GM23338 (cell line): Measurements from ENCODE around the gene NPY2R. TPM values are rescaled to one million over a fixed set of nuclear protein-coding genes. Genes with fewer than 3 reads are reported as not detected.

Source experiments
- ATAC-seq: fragments of 200-7000 bp; cut with Tn5 transposase; 3 replicates; pipeline ENCODE4 v1.9.1; 2020
- DNase-seq: peaks from one replicate; pipeline ENCODE4 v3.0.0-alpha.2; 2015; ENCODE audit warnings: low spot score
- H2AFZ ChIP-seq: fragments of 200-600 bp; sonication (generic); 2 replicates; pipeline ENCODE4 v1.8.0; 2016; ENCODE audit warnings: antibody characterized with exemption, mild to moderate bottlenecking, moderate library complexity
- H3F3A ChIP-seq: fragments of 200-600 bp; sonication (generic); replicated peaks from 2 replicates; pipeline ENCODE4 v1.8.0; 2017; ENCODE audit warnings: antibody characterized with exemption, mixed run types, low read depth
- H3K27ac ChIP-seq: fragments of 200-600 bp; sonication (generic); 2 replicates; pipeline ENCODE4 v1.6.1; 2016; ENCODE audit warnings: low read depth
- H3K27me3 ChIP-seq: fragments of 200-600 bp; sonication (generic); 2 replicates; pipeline ENCODE4 v1.8.0; 2016; ENCODE audit warnings: mild to moderate bottlenecking, mixed run types, moderate library complexity; ENCODE audit not compliant: insufficient read depth
- H3K36me3 ChIP-seq: fragments of 200-600 bp; sonication (generic); 2 replicates; pipeline ENCODE4 v1.8.0; 2016; ENCODE audit warnings: mild to moderate bottlenecking; ENCODE audit not compliant: insufficient read depth
- H3K4me1 ChIP-seq: fragments of 200-600 bp; sonication (generic); 2 replicates; pipeline ENCODE4 v1.8.0; 2016; ENCODE audit warnings: mild to moderate bottlenecking, moderate library complexity; ENCODE audit not compliant: insufficient read depth
- H3K4me2 ChIP-seq: fragments of 200-600 bp; sonication (generic); 2 replicates; pipeline ENCODE4 v1.7.1; 2017; ENCODE audit warnings: mixed run types
- H3K4me3 ChIP-seq: fragments of 200-600 bp; sonication (generic); 2 replicates; pipeline ENCODE4 v1.6.1; 2016; ENCODE audit warnings: mixed run types
- H3K79me2 ChIP-seq: fragments of 200-600 bp; sonication (generic); replicated peaks from 2 replicates; pipeline ENCODE4 v1.8.0; 2017; ENCODE audit warnings: mild to moderate bottlenecking; ENCODE audit not compliant: insufficient read depth
- H3K9me2 ChIP-seq: fragments of 200-600 bp; sonication (generic); 2 replicates; pipeline ENCODE4 v1.8.0; 2017; ENCODE audit not compliant: insufficient read depth
- H4K20me1 ChIP-seq: fragments of 200-600 bp; sonication (generic); replicated peaks from 2 replicates; pipeline ENCODE4 v1.8.0; 2017; ENCODE audit warnings: mild to moderate bottlenecking; ENCODE audit not compliant: insufficient read depth
- H3K27ac Mint-ChIP-seq: 2 replicates; pipeline ENCODE4 v1.8.0; 2020; ENCODE audit warnings: inconsistent platforms, mild to moderate bottlenecking, moderate library complexity, mixed read lengths
- H3K27me3 Mint-ChIP-seq: 3 replicates; pipeline ENCODE4 v1.8.0; 2022; ENCODE audit warnings: low read depth, mild to moderate bottlenecking, moderate library complexity, mixed read lengths, inconsistent platforms; ENCODE audit not compliant: insufficient read depth, poor library complexity
- H3K36me3 Mint-ChIP-seq: 3 replicates; pipeline ENCODE4 v1.8.0; 2021; ENCODE audit warnings: low read depth, mild to moderate bottlenecking, inconsistent platforms, moderate library complexity, mixed read lengths
- H3K4me1 Mint-ChIP-seq: 3 replicates; pipeline ENCODE4 v1.8.0; 2020; ENCODE audit warnings: mild to moderate bottlenecking, inconsistent platforms, mixed read lengths
- H3K4me3 Mint-ChIP-seq: 3 replicates; pipeline ENCODE4 v1.8.0; 2021; ENCODE audit warnings: moderate library complexity, mild to moderate bottlenecking, inconsistent platforms, mixed read lengths
- H3K9me3 Mint-ChIP-seq: 3 replicates; pipeline ENCODE4 v1.8.0; 2020; ENCODE audit warnings: moderate library complexity, mild to moderate bottlenecking, inconsistent platforms, mixed read lengths
- EZH2phosphoT487 ChIP-seq: fragments of 200-600 bp; sonication (generic); IDR thresholded peaks from one replicate; pipeline ENCODE4 v1.8.1; 2018; ENCODE audit warnings: antibody characterized with exemption; ENCODE audit not compliant: unreplicated experiment
- JUNB ChIP-seq: IDR thresholded peaks from one replicate; pipeline ENCODE4 v1.6.1; 2016; ENCODE audit warnings: antibody characterized with exemption; ENCODE audit not compliant: unreplicated experiment
- POLR2AphosphoS5 ChIP-seq: IDR thresholded peaks from 2 replicates; pipeline ENCODE4 v1.6.1; 2016; ENCODE audit warnings: antibody characterized with exemption, low read depth
- STAT1 ChIP-seq: IDR thresholded peaks from one replicate; pipeline ENCODE4 v1.6.1; 2016; ENCODE audit warnings: antibody characterized with exemption; ENCODE audit not compliant: unreplicated experiment
- ZNF331 ChIP-seq: fragments of 250-450 bp; sonication (Bioruptor Pico); IDR thresholded peaks from 2 replicates; pipeline ENCODE4 v1.5.0; 2020; ENCODE audit warnings: low read depth, mild to moderate bottlenecking, moderate library complexity
- polyA plus RNA-seq: library from polyadenylated mRNA; unstranded; fragments of >200 nt; fragmentation: Nextera tagmentation; extraction: Ambion mirVana; gene quantifications from 2 replicates; pipeline ENCODE4 v1.2.1, GENCODE V29; 2016
- total RNA-seq: library from RNA; depleted of rRNA; stranded (reverse); fragments of >200 nt; shearing (Covaris generic); gene quantifications from 2 replicates; pipeline ENCODE4 v1.2.3, GENCODE V29; 2014
- TF ChIP-seq, protein P1 (sequence below): IDR thresholded peaks from 2 replicates; pipeline ENCODE4 v1.6.1; 2016; ENCODE audit warnings: antibody characterized with exemption
- TF ChIP-seq, protein P2 (sequence below), 2 experiments: fragments of 200-600 bp in 1 of 2; sonication (generic) in 1 of 2; conservative IDR thresholded peaks; 2 replicates each; pipeline versions ENCODE4 v1.5.1 to v1.6.1; 2016 to 2017; ENCODE audit warnings: antibody characterized with exemption in 2 of 2, low read depth in 2 of 2, mild to moderate bottlenecking in 2 of 2, moderate library complexity in 1 of 2
- TF ChIP-seq, protein P3 (sequence below): IDR thresholded peaks from one replicate; pipeline ENCODE4 v1.6.1; 2018; ENCODE audit warnings: antibody characterized with exemption; ENCODE audit not compliant: unreplicated experiment
- TF ChIP-seq, protein P4 (sequence below): fragments of 250-450 bp; sonication (Bioruptor Pico); IDR thresholded peaks from 2 replicates; pipeline ENCODE4 v1.5.0; 2020; ENCODE audit warnings: mild to moderate bottlenecking, moderate library complexity

NPY2R gene
- total and polyA plus RNA-seq, 2 experiments from 2014 or later = 0.26 to 0.59 TPM

DNA sequence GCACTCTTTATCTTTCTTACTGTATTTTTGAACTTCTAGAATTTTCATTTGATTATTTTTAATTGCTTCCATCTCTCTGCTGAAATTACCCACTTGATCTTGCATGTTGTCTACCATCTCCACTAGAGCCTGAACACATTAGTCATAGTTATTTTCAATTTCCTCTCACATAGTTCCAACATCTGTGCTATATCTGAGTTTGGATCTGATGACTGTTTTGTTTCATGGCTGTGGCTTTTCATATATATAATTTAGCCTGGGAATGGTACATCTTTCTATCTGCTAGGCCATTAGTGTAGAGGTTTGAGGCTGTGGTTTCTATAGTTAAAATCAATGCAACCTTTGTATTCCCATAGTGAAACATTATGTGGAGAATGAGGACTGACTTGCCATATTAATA is 33.2 kb downstream of the NPY2R start:
- Mint-ChIP-seq H3K9me3 (no peaks in the 10 kb centered on the region; the same call in 2 of the 3 replicates), H3K4me1 (no peaks in the 10 kb centered on the region), H3K36me3 (no peaks in the 10 kb centered on the region; the same call in 2 of the 3 replicates), H3K27ac (no peak overlapping the region), H3K4me3 (no peak overlapping the region), H3K27me3 (peaks cover 1% of the 10 kb centered on the region)
- H3K4me3 ChIP-seq = no peak overlapping the region
- no peak for TF ChIP-seq POLR2AphosphoS5
- TF ChIP-seq, protein P1, sequence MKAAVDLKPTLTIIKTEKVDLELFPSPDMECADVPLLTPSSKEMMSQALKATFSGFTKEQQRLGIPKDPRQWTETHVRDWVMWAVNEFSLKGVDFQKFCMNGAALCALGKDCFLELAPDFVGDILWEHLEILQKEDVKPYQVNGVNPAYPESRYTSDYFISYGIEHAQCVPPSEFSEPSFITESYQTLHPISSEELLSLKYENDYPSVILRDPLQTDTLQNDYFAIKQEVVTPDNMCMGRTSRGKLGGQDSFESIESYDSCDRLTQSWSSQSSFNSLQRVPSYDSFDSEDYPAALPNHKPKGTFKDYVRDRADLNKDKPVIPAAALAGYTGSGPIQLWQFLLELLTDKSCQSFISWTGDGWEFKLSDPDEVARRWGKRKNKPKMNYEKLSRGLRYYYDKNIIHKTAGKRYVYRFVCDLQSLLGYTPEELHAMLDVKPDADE = no peak
- no peaks in the 10 kb centered on the region for H4K20me1 ChIP-seq
- no peaks in the 10 kb centered on the region for H3K79me2 ChIP-seq
- H3K27ac ChIP-seq = no peak overlapping the region
- ATAC-seq (no peak), DNase-seq (no peak)
- no peak overlapping the region for H2AFZ ChIP-seq
- no peaks in the 10 kb centered on the region for H3K4me1 ChIP-seq
- no peaks in the 10 kb centered on the region for H3K27me3 ChIP-seq
- H3F3A ChIP-seq = no peaks in the 10 kb centered on the region
- no peaks in the 10 kb centered on the region for H3K36me3 ChIP-seq
- no peak overlapping the region for H3K4me2 ChIP-seq
- 0 out of 2 replicates have a peak, but pooled peaks cover 5% of the 10 kb centered on the region for H3K9me2 ChIP-seq

DNA sequence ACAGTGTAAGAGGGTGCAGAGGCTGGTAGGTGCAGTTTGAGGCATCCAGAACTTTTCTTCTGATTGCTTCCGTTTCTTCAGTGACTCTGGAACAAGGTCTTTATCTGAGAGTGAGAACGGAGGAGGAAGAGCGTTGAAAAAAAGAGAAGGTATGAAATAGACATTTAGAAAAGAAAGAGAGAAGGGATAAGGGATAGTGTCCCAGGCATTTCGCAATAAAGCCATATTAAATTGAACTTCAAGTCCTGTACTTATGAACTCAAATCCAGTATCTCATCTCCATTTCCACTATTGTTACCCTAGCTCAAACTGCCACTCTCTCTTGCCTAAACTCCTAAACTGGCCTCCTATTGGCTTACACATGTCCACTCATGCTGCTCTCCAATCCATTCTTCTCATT is 36.7 kb downstream of the NPY2R start:
- H2AFZ ChIP-seq = no peak overlapping the region
- peaks cover 1% of the 10 kb centered on the region for H3K27me3 Mint-ChIP-seq
- H3K4me3 Mint-ChIP-seq = no peak overlapping the region
- TF ChIP-seq, protein P2, sequence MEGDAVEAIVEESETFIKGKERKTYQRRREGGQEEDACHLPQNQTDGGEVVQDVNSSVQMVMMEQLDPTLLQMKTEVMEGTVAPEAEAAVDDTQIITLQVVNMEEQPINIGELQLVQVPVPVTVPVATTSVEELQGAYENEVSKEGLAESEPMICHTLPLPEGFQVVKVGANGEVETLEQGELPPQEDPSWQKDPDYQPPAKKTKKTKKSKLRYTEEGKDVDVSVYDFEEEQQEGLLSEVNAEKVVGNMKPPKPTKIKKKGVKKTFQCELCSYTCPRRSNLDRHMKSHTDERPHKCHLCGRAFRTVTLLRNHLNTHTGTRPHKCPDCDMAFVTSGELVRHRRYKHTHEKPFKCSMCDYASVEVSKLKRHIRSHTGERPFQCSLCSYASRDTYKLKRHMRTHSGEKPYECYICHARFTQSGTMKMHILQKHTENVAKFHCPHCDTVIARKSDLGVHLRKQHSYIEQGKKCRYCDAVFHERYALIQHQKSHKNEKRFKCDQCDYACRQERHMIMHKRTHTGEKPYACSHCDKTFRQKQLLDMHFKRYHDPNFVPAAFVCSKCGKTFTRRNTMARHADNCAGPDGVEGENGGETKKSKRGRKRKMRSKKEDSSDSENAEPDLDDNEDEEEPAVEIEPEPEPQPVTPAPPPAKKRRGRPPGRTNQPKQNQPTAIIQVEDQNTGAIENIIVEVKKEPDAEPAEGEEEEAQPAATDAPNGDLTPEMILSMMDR (conservative IDR thresholded peaks at IDR 0.05; ENCODE audit: low read depth in 2 of 2) = no peak
- no peak for TF ChIP-seq ZNF331 (CRISPR knock-in tag)
- TF ChIP-seq, protein P3, sequence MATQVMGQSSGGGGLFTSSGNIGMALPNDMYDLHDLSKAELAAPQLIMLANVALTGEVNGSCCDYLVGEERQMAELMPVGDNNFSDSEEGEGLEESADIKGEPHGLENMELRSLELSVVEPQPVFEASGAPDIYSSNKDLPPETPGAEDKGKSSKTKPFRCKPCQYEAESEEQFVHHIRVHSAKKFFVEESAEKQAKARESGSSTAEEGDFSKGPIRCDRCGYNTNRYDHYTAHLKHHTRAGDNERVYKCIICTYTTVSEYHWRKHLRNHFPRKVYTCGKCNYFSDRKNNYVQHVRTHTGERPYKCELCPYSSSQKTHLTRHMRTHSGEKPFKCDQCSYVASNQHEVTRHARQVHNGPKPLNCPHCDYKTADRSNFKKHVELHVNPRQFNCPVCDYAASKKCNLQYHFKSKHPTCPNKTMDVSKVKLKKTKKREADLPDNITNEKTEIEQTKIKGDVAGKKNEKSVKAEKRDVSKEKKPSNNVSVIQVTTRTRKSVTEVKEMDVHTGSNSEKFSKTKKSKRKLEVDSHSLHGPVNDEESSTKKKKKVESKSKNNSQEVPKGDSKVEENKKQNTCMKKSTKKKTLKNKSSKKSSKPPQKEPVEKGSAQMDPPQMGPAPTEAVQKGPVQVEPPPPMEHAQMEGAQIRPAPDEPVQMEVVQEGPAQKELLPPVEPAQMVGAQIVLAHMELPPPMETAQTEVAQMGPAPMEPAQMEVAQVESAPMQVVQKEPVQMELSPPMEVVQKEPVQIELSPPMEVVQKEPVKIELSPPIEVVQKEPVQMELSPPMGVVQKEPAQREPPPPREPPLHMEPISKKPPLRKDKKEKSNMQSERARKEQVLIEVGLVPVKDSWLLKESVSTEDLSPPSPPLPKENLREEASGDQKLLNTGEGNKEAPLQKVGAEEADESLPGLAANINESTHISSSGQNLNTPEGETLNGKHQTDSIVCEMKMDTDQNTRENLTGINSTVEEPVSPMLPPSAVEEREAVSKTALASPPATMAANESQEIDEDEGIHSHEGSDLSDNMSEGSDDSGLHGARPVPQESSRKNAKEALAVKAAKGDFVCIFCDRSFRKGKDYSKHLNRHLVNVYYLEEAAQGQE = no peak
- TF ChIP-seq, protein P4, sequence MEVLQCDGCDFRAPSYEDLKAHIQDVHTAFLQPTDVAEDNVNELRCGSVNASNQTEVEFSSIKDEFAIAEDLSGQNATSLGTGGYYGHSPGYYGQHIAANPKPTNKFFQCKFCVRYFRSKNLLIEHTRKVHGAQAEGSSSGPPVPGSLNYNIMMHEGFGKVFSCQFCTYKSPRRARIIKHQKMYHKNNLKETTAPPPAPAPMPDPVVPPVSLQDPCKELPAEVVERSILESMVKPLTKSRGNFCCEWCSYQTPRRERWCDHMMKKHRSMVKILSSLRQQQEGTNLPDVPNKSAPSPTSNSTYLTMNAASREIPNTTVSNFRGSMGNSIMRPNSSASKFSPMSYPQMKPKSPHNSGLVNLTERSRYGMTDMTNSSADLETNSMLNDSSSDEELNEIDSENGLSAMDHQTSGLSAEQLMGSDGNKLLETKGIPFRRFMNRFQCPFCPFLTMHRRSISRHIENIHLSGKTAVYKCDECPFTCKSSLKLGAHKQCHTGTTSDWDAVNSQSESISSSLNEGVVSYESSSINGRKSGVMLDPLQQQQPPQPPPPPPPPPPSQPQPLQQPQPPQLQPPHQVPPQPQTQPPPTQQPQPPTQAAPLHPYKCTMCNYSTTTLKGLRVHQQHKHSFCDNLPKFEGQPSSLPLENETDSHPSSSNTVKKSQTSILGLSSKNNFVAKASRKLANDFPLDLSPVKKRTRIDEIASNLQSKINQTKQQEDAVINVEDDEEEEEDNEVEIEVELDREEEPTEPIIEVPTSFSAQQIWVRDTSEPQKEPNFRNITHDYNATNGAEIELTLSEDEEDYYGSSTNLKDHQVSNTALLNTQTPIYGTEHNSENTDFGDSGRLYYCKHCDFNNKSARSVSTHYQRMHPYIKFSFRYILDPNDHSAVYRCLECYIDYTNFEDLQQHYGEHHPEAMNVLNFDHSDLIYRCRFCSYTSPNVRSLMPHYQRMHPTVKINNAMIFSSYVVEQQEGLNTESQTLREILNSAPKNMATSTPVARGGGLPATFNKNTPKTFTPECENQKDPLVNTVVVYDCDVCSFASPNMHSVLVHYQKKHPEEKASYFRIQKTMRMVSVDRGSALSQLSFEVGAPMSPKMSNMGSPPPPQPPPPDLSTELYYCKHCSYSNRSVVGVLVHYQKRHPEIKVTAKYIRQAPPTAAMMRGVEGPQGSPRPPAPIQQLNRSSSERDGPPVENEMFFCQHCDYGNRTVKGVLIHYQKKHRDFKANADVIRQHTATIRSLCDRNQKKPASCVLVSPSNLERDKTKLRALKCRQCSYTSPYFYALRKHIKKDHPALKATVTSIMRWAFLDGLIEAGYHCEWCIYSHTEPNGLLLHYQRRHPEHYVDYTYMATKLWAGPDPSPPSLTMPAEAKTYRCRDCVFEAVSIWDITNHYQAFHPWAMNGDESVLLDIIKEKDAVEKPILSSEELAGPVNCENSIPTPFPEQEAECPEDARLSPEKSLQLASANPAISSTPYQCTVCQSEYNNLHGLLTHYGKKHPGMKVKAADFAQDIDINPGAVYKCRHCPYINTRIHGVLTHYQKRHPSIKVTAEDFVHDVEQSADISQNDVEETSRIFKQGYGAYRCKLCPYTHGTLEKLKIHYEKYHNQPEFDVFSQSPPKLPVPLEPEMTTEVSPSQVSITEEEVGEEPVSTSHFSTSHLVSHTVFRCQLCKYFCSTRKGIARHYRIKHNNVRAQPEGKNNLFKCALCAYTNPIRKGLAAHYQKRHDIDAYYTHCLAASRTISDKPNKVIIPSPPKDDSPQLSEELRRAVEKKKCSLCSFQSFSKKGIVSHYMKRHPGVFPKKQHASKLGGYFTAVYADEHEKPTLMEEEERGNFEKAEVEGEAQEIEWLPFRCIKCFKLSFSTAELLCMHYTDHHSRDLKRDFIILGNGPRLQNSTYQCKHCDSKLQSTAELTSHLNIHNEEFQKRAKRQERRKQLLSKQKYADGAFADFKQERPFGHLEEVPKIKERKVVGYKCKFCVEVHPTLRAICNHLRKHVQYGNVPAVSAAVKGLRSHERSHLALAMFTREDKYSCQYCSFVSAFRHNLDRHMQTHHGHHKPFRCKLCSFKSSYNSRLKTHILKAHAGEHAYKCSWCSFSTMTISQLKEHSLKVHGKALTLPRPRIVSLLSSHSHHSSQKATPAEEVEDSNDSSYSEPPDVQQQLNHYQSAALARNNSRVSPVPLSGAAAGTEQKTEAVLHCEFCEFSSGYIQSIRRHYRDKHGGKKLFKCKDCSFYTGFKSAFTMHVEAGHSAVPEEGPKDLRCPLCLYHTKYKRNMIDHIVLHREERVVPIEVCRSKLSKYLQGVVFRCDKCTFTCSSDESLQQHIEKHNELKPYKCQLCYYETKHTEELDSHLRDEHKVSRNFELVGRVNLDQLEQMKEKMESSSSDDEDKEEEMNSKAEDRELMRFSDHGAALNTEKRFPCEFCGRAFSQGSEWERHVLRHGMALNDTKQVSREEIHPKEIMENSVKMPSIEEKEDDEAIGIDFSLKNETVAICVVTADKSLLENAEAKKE = no peak
- TF ChIP-seq JUNB = no peak
- no peak for TF ChIP-seq POLR2AphosphoS5
- TF ChIP-seq EZH2phosphoT487 = no peak
- TF ChIP-seq STAT1 = no peak

More for the DNA sequence above, 36.7 kb downstream of the NPY2R start:
- H3K27me3 ChIP-seq = no peaks in the 10 kb centered on the region
- no peak overlapping the region for H3K27ac Mint-ChIP-seq
- no peak overlapping the region for H3K4me3 ChIP-seq
- no peaks in the 10 kb centered on the region for H3F3A ChIP-seq
- no peaks in the 10 kb centered on the region for H3K79me2 ChIP-seq
- H3K4me1 ChIP-seq = no peaks in the 10 kb centered on the region
- H3K9me3 Mint-ChIP-seq = no peaks in the 10 kb centered on the region; the same call in 2 of the 3 replicates
- no peaks in the 10 kb centered on the region for H3K36me3 Mint-ChIP-seq
- no peak for DNase-seq
- peaks cover 9% of the 10 kb centered on the region for H3K4me1 Mint-ChIP-seq
- 0 out of 2 replicates have a peak, but pooled peaks cover 5% of the 10 kb centered on the region for H3K9me2 ChIP-seq
- H4K20me1 ChIP-seq = no peaks in the 10 kb centered on the region
- H3K27ac ChIP-seq = no peak overlapping the region
- no peak for ATAC-seq
- H3K4me2 ChIP-seq = no peak overlapping the region
- no peaks in the 10 kb centered on the region for H3K36me3 ChIP-seq
